ENCODE results near the gene TUT4.

TUT4 gene

GRCh38 chr1:52502789-52503188 lies 50.1 kb downstream of the TUT4 start:
- TF ChIP-seq SIN3A (IDR thresholded peaks at IDR 0.05; ENCODE audit: borderline replicate concordance, insufficient read depth, low read length) (no peak), POLR2AphosphoS5 (IDR thresholded peaks at IDR 0.05; ENCODE audit: low read depth, low read length) (no peak), TAF1 (IDR thresholded peaks at IDR 0.05; ENCODE audit: borderline replicate concordance, insufficient read depth, low read length) (no peak), FOXP2 (optimal IDR thresholded peaks at IDR 0.05; ENCODE audit: borderline replicate concordance, extremely low read depth, extremely low read length, insufficient read depth) (no peak), REST (IDR thresholded peaks at IDR 0.05; ENCODE audit: insufficient read depth in 1 of 2, low read depth in 2 of 2, low read length in 2 of 2) (no peak)

GRCh38 chr1:52487632-52488031 lies 65.3 kb downstream of the TUT4 start:
- TF ChIP-seq TAF1 (IDR thresholded peaks at IDR 0.05; ENCODE audit: borderline replicate concordance, insufficient read depth, low read length) (no peak), SIN3A (IDR thresholded peaks at IDR 0.05; ENCODE audit: borderline replicate concordance, insufficient read depth, low read length) (no peak), FOXP2 (optimal IDR thresholded peaks at IDR 0.05; ENCODE audit: borderline replicate concordance, extremely low read depth, extremely low read length, insufficient read depth) (no peak), REST (IDR thresholded peaks at IDR 0.05; ENCODE audit: insufficient read depth in 1 of 2, low read depth in 2 of 2, low read length in 2 of 2) (no peak), POLR2AphosphoS5 (IDR thresholded peaks at IDR 0.05; ENCODE audit: low read depth, low read length) (no peak)

GRCh38 chr1:52482326-52483004 lies 70.4 kb downstream of the TUT4 start:
- no peak for TF ChIP-seq SIN3A (IDR thresholded peaks at IDR 0.05; ENCODE audit: borderline replicate concordance, insufficient read depth, low read length)
- TF ChIP-seq FOXP2 (optimal IDR thresholded peaks at IDR 0.05; ENCODE audit: borderline replicate concordance, extremely low read depth, extremely low read length, insufficient read depth): no peak
- TF ChIP-seq TAF1 (IDR thresholded peaks at IDR 0.05; ENCODE audit: borderline replicate concordance, insufficient read depth, low read length): no peak
- no peak for TF ChIP-seq POLR2AphosphoS5 (IDR thresholded peaks at IDR 0.05; ENCODE audit: low read depth, low read length)
- no peak for TF ChIP-seq REST (IDR thresholded peaks at IDR 0.05; ENCODE audit: insufficient read depth in 1 of 2, low read depth in 2 of 2, low read length in 2 of 2)

DNA sequence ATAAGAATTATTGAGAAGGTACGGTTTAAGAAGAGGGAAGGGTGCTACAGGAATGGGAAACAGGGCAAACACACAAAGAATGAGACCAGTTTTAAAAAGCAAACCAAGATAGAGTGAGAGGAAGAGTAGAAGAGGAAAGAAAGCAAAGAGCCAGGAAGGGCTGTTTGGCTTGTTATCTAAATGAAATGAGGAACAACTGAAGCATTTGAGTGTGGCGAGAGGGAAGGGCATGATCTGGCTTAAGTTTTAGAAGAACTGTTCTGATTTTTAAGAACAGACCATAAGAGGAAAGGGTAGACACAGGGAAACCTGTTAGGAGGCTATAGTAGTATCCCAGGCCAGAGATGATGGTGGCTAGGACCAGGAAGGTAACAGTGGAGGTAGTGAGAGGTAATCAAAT lies 73.8 kb downstream of the TUT4 start:
- TF ChIP-seq TAF1 (IDR thresholded peaks at IDR 0.05; ENCODE audit: borderline replicate concordance, insufficient read depth, low read length) (no peak), POLR2AphosphoS5 (IDR thresholded peaks at IDR 0.05; ENCODE audit: low read depth, low read length) (no peak), FOXP2 (optimal IDR thresholded peaks at IDR 0.05; ENCODE audit: borderline replicate concordance, extremely low read depth, extremely low read length, insufficient read depth) (no peak), SIN3A (IDR thresholded peaks at IDR 0.05; ENCODE audit: borderline replicate concordance, insufficient read depth, low read length) (no peak), REST (IDR thresholded peaks at IDR 0.05; ENCODE audit: insufficient read depth in 1 of 2, low read depth in 2 of 2, low read length in 2 of 2) (no peak)

Measured in PFSK-1 (cell line).